Motor neuron (in vitro differentiated cells): ENCODE measurements around the gene SLC6A19. TPM values are rescaled to one million over a fixed set of nuclear protein-coding genes. Genes with fewer than 3 reads are reported as not detected.

Source experiments
- ATAC-seq, 8 experiments: fragments of 200-7000 bp; cut with Tn5 transposase; replicated peaks in 6 of 8; 2 replicates each; pipeline ENCODE4 v1.8.0; 2021; ENCODE audit warnings: mild to moderate bottlenecking in 8 of 8, moderate library complexity in 8 of 8
- H3K27ac ChIP-seq, 2 donors: fragments of 250-450 bp; sonication (Bioruptor Pico); 2 replicates each; pipeline ENCODE4 v1.9.0; 2021; ENCODE audit warnings: antibody characterized with exemption in 2 of 2, mild to moderate bottlenecking in 2 of 2, moderate library complexity in 1 of 2
- H3K4me1 ChIP-seq, 2 donors: fragments of 250-450 bp; sonication (Bioruptor Pico); replicated peaks in 1 of 2; 2 replicates each; pipeline ENCODE4 v1.6.1; 2021; ENCODE audit warnings: antibody characterized with exemption in 2 of 2, mild to moderate bottlenecking in 2 of 2, moderate library complexity in 1 of 2
- H3K4me3 ChIP-seq, 5 donors: fragments of 250-450 bp; sonication (Bioruptor Pico); 2 replicates each; pipeline ENCODE4 v1.9.0; 2021; ENCODE audit warnings: antibody characterized with exemption in 5 of 5, mild to moderate bottlenecking in 5 of 5, moderate library complexity in 4 of 5
- WGBS, 10 experiments: fragments of 450-650 bp; shearing (Covaris generic); methylation state at CpG; one replicate each; pipeline ENCODE4 v1.0.0; 2022; 5-methylcytosine and 5-hydroxymethylcytosine counted together
- in situ Hi-C, 9 experiments: fragments of 400-800 bp; cut with MboI; loops; one replicate each; pipeline ENCODE4 v1.15.0; 2021; ENCODE audit warnings: low sequenced_read_pairs in 9 of 9, low pct_unique_long_range_greater_than_20kb in 2 of 9; ENCODE audit not compliant: unreplicated experiment in 9 of 9
- total RNA-seq, 8 experiments: library from RNA; unstranded; fragments of 300-600 nt; gene quantifications; 2 replicates each; pipeline versions ENCODE4 v1.2.3 to v1.2.4, GENCODE V29; 2022

The SLC6A19 gene
- total RNA-seq, 8 experiments from 2014 or later: 0.04 to 0.24 (median 0.10) TPM; not detected in 3

- 0 to 90% (median 64%) methylated on average over 1 to 22 of the region's 27 CpGs; no CpG with 5 or more reads in 1 of the 10 experiments for WGBS, 10 experiments
- Histone ChIP-seq H3K27ac (no peak overlapping the region), H3K4me1 (no peaks in the 10 kb centered on the region), H3K4me3 (no peak overlapping the region)
- no peak for ATAC-seq
- in situ Hi-C loops: no loop called here
Observed at GRCh38 chr5:1251678-1252580, 50.5 kb downstream of the SLC6A19 start.

GRCh38 chr5:1252681-1253080, 51.3 kb downstream of the SLC6A19 start:
- 40 to 100% methylated on average over 1 to 3 of the region's 9 CpGs; no CpG with 5 or more reads in 8 of the 10 experiments for WGBS, 10 experiments

GRCh38 chr5:1253456-1254105, 52.2 kb downstream of the SLC6A19 start:
- 73 to 95% (median 89%) methylated on average over 2 to 6 of the region's 33 CpGs; no CpG with 5 or more reads in 6 of the 10 experiments for WGBS, 10 experiments
- no peak for ATAC-seq
- in situ Hi-C loops: no loop called here
- no peak overlapping the region for H3K27ac ChIP-seq
- H3K4me3 ChIP-seq: no peak overlapping the region
- peaks cover 0 to 8% of the 10 kb centered on the region in 2 donors for H3K4me1 ChIP-seq

More at GRCh38 chr5:1252681-1253080, 51.3 kb downstream of the SLC6A19 start:
- in situ Hi-C loops: no loop called here
- Histone ChIP-seq H3K4me1 (peaks cover 0 to 7% of the 10 kb centered on the region in 2 donors), H3K27ac (no peak overlapping the region), H3K4me3 (no peak overlapping the region)
- no peak for ATAC-seq

- H3K4me1 ChIP-seq: peaks cover 0 to 8% of the 10 kb centered on the region in 2 donors
- no peak overlapping the region for H3K4me3 ChIP-seq
- WGBS, 10 experiments: 75 to 86% (median 80%) methylated on average over 2 to 8 of the region's 19 CpGs; no CpG with 5 or more reads in 7 of the 10 experiments
- in situ Hi-C loops: no loop called here
- no peak for ATAC-seq
- no peak overlapping the region for H3K27ac ChIP-seq
Observed at GRCh38 chr5:1254196-1254595, 52.8 kb downstream of the SLC6A19 start.

GRCh38 chr5:1255081-1255561, 53.7 kb downstream of the SLC6A19 start:
- WGBS, 10 experiments: 26 to 86% (median 65%) methylated on average over 2 to 9 of the region's 16 CpGs; no CpG with 5 or more reads in 6 of the 10 experiments
- H3K4me1 ChIP-seq: peaks cover 0 to 8% of the 10 kb centered on the region in 2 donors
- H3K27ac ChIP-seq: no peak overlapping the region
- ATAC-seq: no peak
- H3K4me3 ChIP-seq: no peak overlapping the region
- in situ Hi-C loops: no loop called here

GRCh38 chr5:1256776-1257175, 55.4 kb downstream of the SLC6A19 start:
- no peak overlapping the region for H3K4me3 ChIP-seq
- no peak overlapping the region for H3K27ac ChIP-seq
- in situ Hi-C loops: no loop called here
- peaks cover 0 to 8% of the 10 kb centered on the region in 2 donors for H3K4me1 ChIP-seq
- WGBS, 10 experiments: 0 to 90% (median 63%) methylated on average over 1 to 10 of the region's 23 CpGs; no CpG with 5 or more reads in 5 of the 10 experiments
- ATAC-seq: no peak

DNA sequence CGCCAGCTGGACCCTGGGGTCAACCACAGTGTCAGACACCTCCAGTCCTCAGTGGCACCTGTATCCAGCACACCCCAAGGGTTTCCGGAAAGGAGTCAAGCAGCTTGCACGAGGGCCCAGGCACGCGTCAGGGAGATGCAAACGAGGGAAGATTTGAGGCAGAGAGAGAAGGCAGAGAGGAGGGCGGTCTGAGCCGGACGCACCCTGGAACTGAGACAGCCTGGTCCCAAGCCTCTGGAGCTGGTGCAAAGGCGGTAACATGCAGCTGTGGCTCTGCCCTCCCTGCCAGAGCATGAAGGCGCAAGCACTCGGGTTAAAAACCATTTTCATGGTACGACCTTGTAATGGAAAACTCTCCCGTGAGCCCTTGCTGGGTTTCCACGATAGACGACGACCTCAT, 56.0 kb downstream of the SLC6A19 start:
- Histone ChIP-seq H3K27ac (no peak overlapping the region), H3K4me1 (peaks cover 0 to 8% of the 10 kb centered on the region in 2 donors), H3K4me3 (no peak overlapping the region)
- peak in 3 of 8 experiments; percentile 46 to 82 (median 75) for ATAC-seq
- in situ Hi-C loops: no loop called here
- 39 to 86% (median 65%) methylated on average over 8 to 11 of the region's 17 CpGs; no CpG with 5 or more reads in 5 of the 10 experiments for WGBS, 10 experiments

- in situ Hi-C loops: no loop called here
- Histone ChIP-seq H3K4me1 (peaks cover 0 to 8% of the 10 kb centered on the region in 2 donors), H3K27ac (no peak overlapping the region), H3K4me3 (no peak overlapping the region)
- WGBS, 10 experiments: 0 to 91% (median 90%) methylated on average over 2 to 6 of the region's 13 CpGs; no CpG with 5 or more reads in 7 of the 10 experiments
- no peak for ATAC-seq
Observed at GRCh38 chr5:1257841-1258240, 56.4 kb downstream of the SLC6A19 start.

DNA sequence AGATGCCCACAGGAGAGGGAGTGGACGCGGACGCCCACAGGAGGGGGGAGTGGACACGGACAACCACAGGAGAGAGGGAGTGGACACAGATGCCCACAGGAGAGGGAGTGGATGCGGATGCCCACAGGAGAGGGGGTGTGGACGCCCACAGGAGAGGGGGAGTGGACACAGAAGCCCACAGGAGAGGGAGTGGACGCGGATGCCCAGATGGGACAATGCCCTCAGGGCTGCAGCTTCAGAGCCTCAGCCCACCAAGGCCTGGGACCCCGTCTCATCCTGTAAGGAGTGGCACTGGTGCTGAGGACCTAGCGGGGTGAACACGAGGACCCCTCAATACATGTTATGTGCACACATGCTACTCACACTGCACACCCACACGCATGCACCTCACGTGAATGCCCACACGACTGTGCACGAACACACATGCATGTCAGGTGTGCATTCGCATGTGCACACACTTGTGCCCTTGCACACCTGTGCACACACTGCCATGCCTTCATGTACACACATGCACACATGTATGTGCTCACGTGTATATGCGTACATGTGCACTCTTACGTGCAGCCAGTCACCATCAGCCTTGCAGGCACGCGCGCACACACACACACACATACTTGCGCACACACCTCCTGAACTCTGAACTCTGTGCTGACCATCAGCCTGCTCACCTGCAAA, 58.5 kb downstream of the SLC6A19 start:
- no peak for ATAC-seq
- Histone ChIP-seq H3K27ac (no peak overlapping the region), H3K4me3 (no peak overlapping the region), H3K4me1 (peaks cover 0 to 8% of the 10 kb centered on the region in 2 donors)
- WGBS, 10 experiments: 50 to 100% (median 79%) methylated on average over 1 to 11 of the region's 23 CpGs; no CpG with 5 or more reads in 5 of the 10 experiments
- in situ Hi-C loops: no loop called here

DNA sequence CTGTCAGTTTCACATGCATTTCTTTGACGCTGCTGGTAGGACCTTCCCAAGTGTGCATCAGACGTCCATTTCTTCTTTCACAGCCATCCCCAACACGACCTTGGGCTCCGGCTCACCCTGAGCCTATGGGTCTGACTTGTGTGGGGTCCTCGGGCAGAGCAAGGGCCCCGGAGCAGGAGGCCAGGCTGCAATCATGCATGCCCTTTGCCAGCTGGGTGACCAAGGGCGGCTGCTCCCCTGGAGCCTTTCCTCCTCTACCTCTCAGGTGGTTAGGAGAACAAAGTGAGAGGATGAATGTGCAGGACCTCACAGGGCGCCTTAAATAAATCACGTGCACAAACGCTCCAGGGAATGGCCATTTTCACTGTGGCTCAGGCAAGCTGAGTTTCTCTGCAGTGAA, 60.2 kb downstream of the SLC6A19 start:
- H3K4me1 ChIP-seq: peaks cover 0 to 8% of the 10 kb centered on the region in 2 donors
- no peak for ATAC-seq
- no peak overlapping the region for H3K27ac ChIP-seq
- no peak overlapping the region for H3K4me3 ChIP-seq
- 0 to 83% (median 68%) methylated on average over 1 to 7 of the region's 10 CpGs; no CpG with 5 or more reads in 2 of the 10 experiments for WGBS, 10 experiments
- in situ Hi-C loops: no loop called here

- no peak for ATAC-seq
- in situ Hi-C loops: no loop called here
Observed at GRCh38 chr5:1262381-1262780, 61.0 kb downstream of the SLC6A19 start.

DNA sequence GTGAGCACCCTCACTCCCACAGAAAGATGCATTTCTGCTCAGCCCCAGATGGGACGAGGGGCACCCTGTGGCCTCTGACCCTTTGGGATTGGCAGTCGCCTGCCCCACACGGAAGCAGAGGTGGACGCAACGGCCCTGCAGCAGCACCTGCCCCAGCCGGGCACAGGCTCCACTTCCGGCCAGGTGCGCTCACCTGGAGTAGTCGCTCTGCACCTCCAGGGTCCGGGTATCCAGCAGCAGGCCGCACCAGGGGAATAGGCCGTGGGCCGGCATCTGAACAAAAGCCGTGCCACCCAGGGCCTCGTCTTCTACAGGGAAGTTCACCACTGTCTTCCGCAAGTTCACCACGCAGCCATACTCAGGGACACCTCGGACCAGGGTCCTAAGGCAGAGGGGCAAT, 62.8 kb downstream of the SLC6A19 start:
- Histone ChIP-seq H3K4me3 (no peak overlapping the region), H3K4me1 (no peaks in the 10 kb centered on the region), H3K27ac (no peak overlapping the region)
- WGBS, 10 experiments: 60 to 100% (median 90%) methylated on average over 1 to 5 of the region's 18 CpGs; no CpG with 5 or more reads in 4 of the 10 experiments
- in situ Hi-C loops: no loop called here
- ATAC-seq: no peak

More at GRCh38 chr5:1262381-1262780, 61.0 kb downstream of the SLC6A19 start:
- H3K4me3 ChIP-seq: no peak overlapping the region
- H3K4me1 ChIP-seq: peaks cover 0 to 4% of the 10 kb centered on the region in 2 donors
- 0 to 100% (median 40%) methylated on average over 1 of the region's 1 CpG; no CpG with 5 or more reads in 5 of the 10 experiments for WGBS, 10 experiments
- H3K27ac ChIP-seq: no peak overlapping the region
